GM12891 (cell line): ENCODE measurements around the gene IL1RL2.

Experiments
- POLR2A ChIP-seq: IDR thresholded peaks from 2 replicates; pipeline ENCODE4 v1.6.1; 2011; ENCODE audit warnings: low read depth, low read length, control low read depth
- POLR2AphosphoS5 ChIP-seq: IDR thresholded peaks from 2 replicates; pipeline ENCODE4 v1.6.1; 2011; ENCODE audit warnings: low read depth, low read length, control low read depth
- TAF1 ChIP-seq: IDR thresholded peaks from 2 replicates; pipeline ENCODE4 v1.6.1; 2011; ENCODE audit warnings: low read depth, low read length, control low read depth

DNA sequence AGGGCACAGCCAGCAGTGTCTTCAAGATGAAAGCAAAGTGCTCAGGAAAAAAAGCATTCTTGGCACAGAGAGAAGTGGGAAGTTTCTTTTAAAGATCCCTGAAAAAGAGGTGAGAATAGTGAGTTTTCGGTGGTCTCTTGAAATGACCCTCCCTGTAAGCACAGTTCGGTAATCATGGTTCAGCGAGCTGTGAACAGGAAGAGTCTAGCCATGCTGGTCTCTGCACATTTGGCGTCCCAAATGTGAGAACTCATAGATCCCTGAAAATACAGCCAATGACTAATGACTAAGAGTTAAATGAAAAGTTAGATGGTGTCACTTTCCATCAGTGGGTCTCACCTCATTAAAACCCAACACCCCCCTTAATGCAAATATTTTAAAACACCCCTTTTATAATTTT lies 40.9 kb upstream of the IL1RL2 start:
- TF ChIP-seq POLR2A (no peak), POLR2AphosphoS5 (no peak), TAF1 (no peak)
